ENCODE measurements around the gene LRRC75A. TPM values are rescaled to one million over a fixed set of nuclear protein-coding genes. Genes with fewer than 3 reads are reported as not detected.
A peak's percentile ranks its signal among the peaks of the same experiment; 100 is the strongest.

The LRRC75A gene
- total RNA-seq, 1 experiment from 2014 or later: 10.1 TPM

- Histone ChIP-seq H3K9me3 (ENCODE audit: control insufficient read depth, low read depth, low read length) (no peaks in the 10 kb centered on the region), H3K27me3 (ENCODE audit: insufficient read depth, low read length) (no peaks in the 10 kb centered on the region), H4K8ac (replicated peaks; ENCODE audit: insufficient read length, low read depth, low read length) (no peak overlapping the region), H3K56ac (ENCODE audit: insufficient read length, low read depth, low read length) (no peak overlapping the region), H2BK15ac (ENCODE audit: low read depth, low read length) (no peak overlapping the region), H3K79me1 (ENCODE audit: insufficient read depth, low read depth, low read length, poor library complexity, severe bottlenecking) (no peaks in the 10 kb centered on the region), H2BK120ac (ENCODE audit: low read depth, low read length, poor library complexity, severe bottlenecking) (no peak overlapping the region), H2AFZ (ENCODE audit: low read length) (no peak overlapping the region), H2BK20ac (ENCODE audit: low read depth, low read length, poor library complexity, severe bottlenecking) (no peak overlapping the region), H4K91ac (ENCODE audit: insufficient read length, low read depth, low read length) (no peak overlapping the region), H3K79me2 (ENCODE audit: insufficient read depth, low read length) (no peaks in the 10 kb centered on the region), H3T11ph (ENCODE audit: low read length) (no peak overlapping the region), H3K4ac (ENCODE audit: low read depth, low read length) (no peak overlapping the region), H4K20me1 (ENCODE audit: control insufficient read depth, insufficient read depth, insufficient read length) (no peaks in the 10 kb centered on the region), H3K4me1 (ENCODE audit: insufficient read depth, low read length) (no peaks in the 10 kb centered on the region), H2AK5ac (ENCODE audit: insufficient read length, low read length) (no peak overlapping the region), H3K27ac (ENCODE audit: insufficient read length, low read depth, low read length) (no peak overlapping the region), H4K5ac (ENCODE audit: insufficient read length, low read depth, low read length) (no peak overlapping the region), H3K4me2 (ENCODE audit: insufficient read depth, insufficient read length, low read length) (no peak overlapping the region), H3K14ac (ENCODE audit: insufficient read depth, low read length) (no peak overlapping the region), H3K23ac (ENCODE audit: insufficient read length, low read depth, low read length) (no peak overlapping the region), H2BK12ac (ENCODE audit: insufficient read length, low read depth, low read length) (no peak overlapping the region), H3K9ac (ENCODE audit: extremely low read depth, insufficient read length, low read length) (no peak overlapping the region), H2BK5ac (ENCODE audit: insufficient read length, low read length) (no peak overlapping the region), H3K23me2 (ENCODE audit: insufficient read length, low read depth, low read length, poor library complexity, severe bottlenecking) (no peaks in the 10 kb centered on the region), H3K18ac (ENCODE audit: insufficient read length, low read depth, low read length) (no peak overlapping the region)
- Mint-ChIP-seq H3K4me3 (no peak overlapping the region), H3K27ac (peak overlapping the region in 1 of 3 experiments; percentile 37; a peak in 1 of 7 replicates), H3K36me3 (ENCODE audit: insufficient read depth in 1 of 3, low read depth in 3 of 3) (peaks cover 0 to 3% (median 0%) of the 10 kb centered on the region in 3 experiments; a peak in 1 of 7 replicates), H3K4me1 (peaks cover 32 to 49% of the 10 kb centered on the region in 2 experiments), H3K27me3 (ENCODE audit: low read depth) (no peaks in the 10 kb centered on the region), H3K9me3 (no peaks in the 10 kb centered on the region)
- no CpG with 5 or more reads among the region's 4 CpGs for WGBS (ENCODE audit: extremely low coverage, insufficient read length, low lambda C conversion rate)
- DNase-seq: no peak
- no peak for TF ChIP-seq CTCF (conservative IDR thresholded peaks at IDR 0.05)
Measured at GRCh38 chr17:16468428-16468992, 23.5 kb downstream of the LRRC75A start.
